DMS79 treated with DMSO at 0.1 percent for 48 hours (cell line): ENCODE results near the gene IRAK2.
"Not testable (repeated sequence)": the region's sequence is repeated elsewhere in the genome, so short reads cannot be mapped to it uniquely, and the experiment has no call there.

Experiments
- DNase-seq: peaks from one replicate; lab custom pipeline; 2025; lab: John Stamatoyannopoulos, UW

Gene IRAK2

GRCh38 chr3:10253731-10254130, 89.0 kb downstream of the IRAK2 start:
- no peak for DNase-seq

- DNase-seq = no peak
These were observed 91.1 kb downstream of the IRAK2 start for GRCh38 chr3:10255835-10256234.

GRCh38 chr3:10259036-10259435, 94.3 kb downstream of the IRAK2 start:
- no peak for DNase-seq

- DNase-seq = no peak
These were observed 95.1 kb downstream of the IRAK2 start for GRCh38 chr3:10259798-10260197.

- no peak for DNase-seq
These were observed 95.5 kb downstream of the IRAK2 start for GRCh38 chr3:10260211-10260701.

- no peak for DNase-seq
These were observed 97.3 kb downstream of the IRAK2 start for GRCh38 chr3:10262027-10262426.

- DNase-seq = no peak
These were observed 99.1 kb downstream of the IRAK2 start for GRCh38 chr3:10263646-10264363.

- no peak for DNase-seq
These were observed 101.1 kb downstream of the IRAK2 start for GRCh38 chr3:10265833-10266232.

- not testable (repeated sequence) for DNase-seq
These were observed 102.2 kb downstream of the IRAK2 start for GRCh38 chr3:10266936-10267335.

- DNase-seq = no peak
These were observed 103.4 kb downstream of the IRAK2 start for GRCh38 chr3:10268116-10268515.

- no peak for DNase-seq
These were observed 104.2 kb downstream of the IRAK2 start for GRCh38 chr3:10268930-10269329.

GRCh38 chr3:10269443-10269842, 104.7 kb downstream of the IRAK2 start:
- no peak for DNase-seq

- DNase-seq = not testable (repeated sequence)
These were observed 107.8 kb downstream of the IRAK2 start for GRCh38 chr3:10272476-10272875.

GRCh38 chr3:10272977-10273376, 108.3 kb downstream of the IRAK2 start:
- DNase-seq = no peak

- DNase-seq = no peak
These were observed 109.1 kb downstream of the IRAK2 start for GRCh38 chr3:10273702-10274305.

- DNase-seq = no peak
These were observed 109.9 kb downstream of the IRAK2 start for GRCh38 chr3:10274601-10275000.

GRCh38 chr3:10277115-10277625, 112.5 kb downstream of the IRAK2 start:
- no peak for DNase-seq

- no peak for DNase-seq
These were observed 113.8 kb downstream of the IRAK2 start for GRCh38 chr3:10278501-10278900.

- no peak for DNase-seq
These were observed 114.9 kb downstream of the IRAK2 start for GRCh38 chr3:10279384-10280176.

GRCh38 chr3:10280177-10280529, 115.4 kb downstream of the IRAK2 start:
- no peak for DNase-seq

- DNase-seq = no peak
These were observed 115.9 kb downstream of the IRAK2 start for GRCh38 chr3:10280571-10280970.

- no peak for DNase-seq
These were observed 117.2 kb downstream of the IRAK2 start for GRCh38 chr3:10281951-10282350.

GRCh38 chr3:10283638-10284037, 118.9 kb downstream of the IRAK2 start:
- DNase-seq = peak; percentile 83
